ENCODE measurements around the gene OVCH1.

Gene OVCH1, protein sequence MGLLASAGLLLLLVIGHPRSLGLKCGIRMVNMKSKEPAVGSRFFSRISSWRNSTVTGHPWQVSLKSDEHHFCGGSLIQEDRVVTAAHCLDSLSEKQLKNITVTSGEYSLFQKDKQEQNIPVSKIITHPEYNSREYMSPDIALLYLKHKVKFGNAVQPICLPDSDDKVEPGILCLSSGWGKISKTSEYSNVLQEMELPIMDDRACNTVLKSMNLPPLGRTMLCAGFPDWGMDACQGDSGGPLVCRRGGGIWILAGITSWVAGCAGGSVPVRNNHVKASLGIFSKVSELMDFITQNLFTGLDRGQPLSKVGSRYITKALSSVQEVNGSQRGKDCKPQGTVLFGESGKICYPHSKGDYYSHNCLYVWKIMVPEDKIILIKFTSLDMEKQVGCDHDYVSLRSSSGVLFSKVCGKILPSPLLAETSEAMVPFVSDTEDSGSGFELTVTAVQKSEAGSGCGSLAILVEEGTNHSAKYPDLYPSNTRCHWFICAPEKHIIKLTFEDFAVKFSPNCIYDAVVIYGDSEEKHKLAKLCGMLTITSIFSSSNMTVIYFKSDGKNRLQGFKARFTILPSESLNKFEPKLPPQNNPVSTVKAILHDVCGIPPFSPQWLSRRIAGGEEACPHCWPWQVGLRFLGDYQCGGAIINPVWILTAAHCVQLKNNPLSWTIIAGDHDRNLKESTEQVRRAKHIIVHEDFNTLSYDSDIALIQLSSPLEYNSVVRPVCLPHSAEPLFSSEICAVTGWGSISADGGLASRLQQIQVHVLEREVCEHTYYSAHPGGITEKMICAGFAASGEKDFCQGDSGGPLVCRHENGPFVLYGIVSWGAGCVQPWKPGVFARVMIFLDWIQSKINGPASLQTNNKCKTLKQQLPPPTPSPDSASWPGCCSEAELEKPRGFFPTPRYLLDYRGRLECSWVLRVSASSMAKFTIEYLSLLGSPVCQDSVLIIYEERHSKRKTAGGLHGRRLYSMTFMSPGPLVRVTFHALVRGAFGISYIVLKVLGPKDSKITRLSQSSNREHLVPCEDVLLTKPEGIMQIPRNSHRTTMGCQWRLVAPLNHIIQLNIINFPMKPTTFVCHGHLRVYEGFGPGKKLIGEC

DNA sequence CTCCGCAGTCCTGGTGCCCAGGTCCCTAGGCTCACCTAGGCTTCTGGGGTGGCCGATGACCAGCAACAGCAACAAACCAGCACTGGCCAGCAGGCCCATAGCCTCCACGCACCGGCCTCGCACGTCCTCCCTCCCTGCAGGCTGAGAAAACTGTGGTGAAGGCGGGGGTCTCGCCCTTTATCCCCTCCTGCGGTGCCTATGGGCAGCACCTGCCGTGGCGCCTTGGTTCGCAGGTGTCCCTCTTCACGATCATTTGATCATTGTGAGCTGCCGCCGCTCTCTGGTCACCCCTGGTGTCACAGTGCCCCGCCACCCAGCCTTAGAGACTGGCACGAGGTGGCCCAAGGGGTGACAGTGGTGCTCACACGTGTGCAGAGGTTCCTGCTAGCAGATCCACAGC, at the start of gene OVCH1:
OVCH1 (minus strand) TSS at position 99 of the 400 bp plus-strand sequence; CDS start at position 99, 0 bp downstream.
- no peak for DNase-seq (ENCODE audit: low spot score)

DNA sequence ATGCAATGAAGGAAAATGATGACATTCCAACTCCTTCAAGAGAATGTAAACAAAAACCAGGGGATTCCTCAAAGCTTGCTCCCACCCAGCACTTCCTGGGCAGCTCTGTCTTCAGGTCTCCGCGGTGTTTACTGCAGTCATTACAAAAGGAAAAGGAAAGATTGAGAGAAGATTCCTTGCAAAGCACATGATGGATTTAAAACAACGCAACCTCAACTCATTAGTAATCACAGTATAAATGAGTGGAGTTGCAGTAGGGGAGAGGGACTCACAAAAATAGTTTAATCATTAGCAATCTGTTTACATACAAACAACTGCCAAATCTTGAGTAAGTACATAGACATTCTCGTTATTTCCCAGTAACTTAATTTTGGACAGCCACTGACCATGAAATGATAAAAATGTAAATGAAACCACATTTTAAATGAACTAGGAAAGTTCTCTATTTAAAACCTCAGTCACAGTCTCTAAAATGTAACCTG, 49.7 kb upstream of the OVCH1 start:
- no peak for DNase-seq (ENCODE audit: low spot score)

DNA sequence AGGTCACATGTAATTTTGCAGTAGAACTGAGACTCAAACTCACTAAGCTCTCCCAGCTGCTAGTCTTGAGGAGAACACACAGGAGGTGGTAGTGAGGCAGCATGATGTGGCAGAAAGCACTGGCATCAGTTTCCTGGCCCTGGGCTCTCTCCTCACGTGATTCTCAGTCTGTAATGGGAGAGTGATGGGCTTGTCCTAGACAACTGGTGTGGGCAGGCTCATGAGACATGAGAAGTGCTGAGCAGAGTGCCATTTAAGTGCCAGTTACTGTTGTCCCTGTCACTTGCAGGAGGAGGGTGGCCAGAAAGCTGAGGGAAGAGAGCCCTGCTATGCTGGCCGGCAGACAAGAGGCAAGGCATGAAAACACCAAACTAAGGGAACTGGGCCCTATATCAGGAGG, 48.5 kb upstream of the OVCH1 start:
- DNase-seq (ENCODE audit: low spot score), result no peak

DNA sequence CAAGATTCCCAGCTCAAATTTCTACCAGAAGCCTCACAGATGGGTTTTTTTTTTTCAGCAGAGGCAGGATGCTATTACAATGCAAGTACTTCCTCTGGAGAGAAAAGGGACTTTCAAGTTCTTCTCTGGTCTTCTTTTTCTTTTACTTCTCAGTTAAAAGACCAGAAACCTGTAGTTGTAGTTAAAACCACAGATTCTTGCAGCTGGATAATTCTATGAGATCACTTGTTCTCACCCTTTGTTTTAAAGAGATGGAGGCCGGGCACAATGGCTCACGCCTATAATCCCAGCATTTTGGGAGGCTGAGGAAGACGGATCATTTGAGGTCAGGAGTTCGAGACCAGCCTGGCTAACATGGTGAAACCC, 47.6 kb upstream of the OVCH1 start:
- no peak for DNase-seq (ENCODE audit: low spot score)

DNA sequence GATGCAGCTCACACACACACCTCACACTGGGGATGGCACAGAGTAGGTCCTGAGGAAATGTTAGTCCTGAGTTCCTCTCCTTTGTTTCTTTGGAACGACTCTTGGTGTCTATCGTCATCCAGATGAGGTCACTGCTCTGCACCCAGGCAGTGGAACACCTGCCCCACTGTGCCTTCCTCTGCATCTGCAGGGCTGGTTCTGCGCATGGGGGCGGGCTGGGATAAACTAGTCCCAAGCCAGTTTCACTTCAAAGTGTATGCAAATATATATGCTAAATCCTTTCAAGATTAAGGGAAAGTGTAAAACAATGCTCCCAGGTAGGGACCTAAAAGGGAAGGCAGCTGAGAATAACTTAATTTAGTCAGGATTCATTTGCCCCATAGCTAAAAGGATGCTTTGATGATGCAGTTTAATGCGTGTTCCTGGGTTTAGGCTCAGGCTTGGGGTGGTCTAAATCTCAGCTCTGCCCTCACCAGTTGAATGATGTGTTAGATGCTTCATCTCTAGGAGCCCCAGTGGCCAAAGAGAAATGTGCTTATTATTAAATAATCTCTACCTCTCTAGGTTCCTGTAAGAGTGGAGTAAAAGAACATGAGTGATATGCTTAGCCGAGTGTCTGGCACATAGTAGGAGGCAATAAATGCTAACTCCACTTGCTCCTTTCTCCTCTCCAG, 47.1 kb upstream of the OVCH1 start:
- DNase-seq (ENCODE audit: low spot score), result no peak

DNA sequence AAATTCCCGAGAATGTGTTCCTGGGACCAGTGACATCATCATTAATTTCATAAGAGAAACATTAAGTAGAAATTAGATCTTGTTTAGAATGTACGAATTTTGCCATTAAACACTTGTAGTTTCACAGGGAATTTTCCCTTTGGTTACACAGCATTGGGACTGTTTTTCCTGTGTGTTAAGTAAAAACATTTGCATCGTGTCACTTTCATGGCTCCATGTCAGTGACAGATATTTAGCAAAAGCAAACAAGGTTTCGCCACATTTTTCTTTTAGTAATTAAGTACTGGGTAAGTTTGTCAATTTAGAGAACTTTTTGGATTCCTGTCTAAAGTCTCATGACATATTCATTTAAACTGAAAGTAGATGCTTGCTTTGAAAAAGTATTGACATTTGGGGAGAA, 45.5 kb upstream of the OVCH1 start:
- no peak for DNase-seq (ENCODE audit: low spot score)

DNA sequence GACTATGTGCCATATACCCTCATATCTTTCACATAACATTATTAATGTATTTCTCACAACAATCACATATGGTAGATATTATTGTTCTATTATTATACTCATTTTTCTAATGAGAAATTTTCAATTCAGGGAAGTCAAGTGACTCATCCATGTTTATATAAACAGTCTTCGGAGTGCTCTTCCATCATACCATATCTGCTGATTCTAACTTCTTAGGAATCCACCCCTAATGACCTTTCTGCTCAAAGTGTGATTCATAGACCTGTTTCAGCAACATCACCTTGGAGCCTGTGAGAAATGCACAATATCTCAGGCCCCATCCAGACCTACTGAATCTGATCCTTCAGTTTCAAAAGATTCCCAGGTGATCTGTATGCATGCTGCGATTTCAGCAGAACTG, 39.8 kb upstream of the OVCH1 start:
- no peak for DNase-seq (ENCODE audit: low spot score)

DNA sequence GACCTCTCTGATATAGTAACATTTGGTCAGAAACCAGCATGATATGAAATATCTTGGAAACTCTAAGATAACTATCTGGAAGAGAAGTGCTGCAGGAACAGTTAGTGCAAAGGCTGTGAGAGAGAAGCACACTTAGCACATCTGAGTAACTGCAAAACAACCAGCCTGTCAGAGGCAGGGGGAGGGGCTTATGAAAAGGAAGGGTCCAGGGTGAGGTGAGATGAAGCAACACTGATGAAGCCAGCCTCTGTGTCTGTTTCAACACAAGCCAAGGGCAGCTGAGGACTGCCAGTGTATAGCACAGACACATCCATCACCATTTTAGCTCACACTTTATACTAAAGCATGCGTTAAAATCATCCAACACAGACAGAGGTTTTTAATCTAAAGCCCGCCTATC, 37.4 kb upstream of the OVCH1 start:
- no peak for DNase-seq (ENCODE audit: low spot score)

DNA sequence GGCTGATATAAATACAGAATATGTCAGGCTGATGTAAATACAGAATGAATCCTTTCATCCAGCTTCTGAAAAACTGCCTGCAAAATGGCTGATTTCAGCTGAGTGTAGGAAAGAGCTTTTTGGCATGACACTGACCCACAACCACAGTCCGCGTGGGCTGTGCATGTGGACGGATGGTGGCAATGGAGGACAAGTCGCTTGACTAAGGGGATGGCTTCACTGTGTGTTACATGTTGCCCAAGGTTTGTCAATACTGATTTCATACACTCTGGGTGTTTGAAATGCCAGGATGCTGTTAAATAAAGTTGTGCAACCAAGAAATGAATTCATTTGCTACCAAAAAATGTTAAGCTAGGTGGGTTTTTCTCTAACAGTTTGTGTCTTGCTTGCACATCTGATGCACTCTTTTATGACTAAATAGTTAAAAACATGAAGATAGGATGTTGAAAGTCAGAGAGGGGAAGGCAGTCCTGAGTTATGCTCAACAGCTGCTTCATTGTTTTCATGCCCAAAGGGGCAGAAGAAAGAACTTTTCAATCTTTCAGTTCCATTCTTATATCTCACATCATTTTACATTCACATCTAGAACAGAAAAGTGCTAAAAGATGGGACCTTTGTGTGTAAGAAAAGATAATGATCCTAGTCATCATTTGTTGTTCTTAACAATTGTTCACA, 36.5 kb upstream of the OVCH1 start:
- no peak for DNase-seq (ENCODE audit: low spot score)

DNA sequence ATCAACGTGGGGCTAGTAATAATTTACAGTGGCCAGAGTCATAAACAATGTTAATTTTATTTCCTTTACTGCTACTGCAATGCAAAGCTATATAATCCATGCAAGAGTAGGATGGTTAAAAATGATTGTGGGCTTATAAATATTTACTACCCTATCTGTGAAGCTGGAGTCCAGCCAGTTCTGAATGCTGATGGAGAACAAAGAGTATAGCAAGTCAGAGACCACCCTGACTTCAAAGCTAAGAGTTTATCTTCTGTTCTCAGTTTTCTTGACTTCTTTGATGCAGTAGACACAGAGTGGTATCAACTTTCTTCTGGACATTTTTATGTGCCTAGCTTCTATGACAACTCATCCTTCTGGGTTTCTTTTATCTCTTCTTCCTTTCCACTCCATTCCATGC, 34.0 kb upstream of the OVCH1 start:
- DNase-seq (ENCODE audit: low spot score), result no peak

DNA sequence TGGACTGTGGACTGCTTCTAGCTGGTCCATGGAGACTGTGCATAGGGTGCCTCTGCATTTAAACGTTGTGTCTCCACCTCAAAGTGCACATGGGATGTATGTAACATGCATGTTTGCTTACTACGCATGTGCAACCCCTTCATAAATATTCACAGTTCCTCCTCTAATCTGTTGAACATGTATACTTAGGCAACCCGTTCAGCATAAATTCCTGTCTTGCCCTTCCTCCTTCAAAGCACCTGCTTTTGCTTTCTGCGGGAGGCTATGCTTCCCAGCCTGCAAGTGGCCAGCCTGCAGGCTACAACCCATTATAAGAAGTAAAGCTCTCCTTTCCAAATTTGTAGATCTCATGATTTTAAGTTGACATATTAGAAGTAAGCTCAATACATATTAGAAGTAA, 33.0 kb upstream of the OVCH1 start:
- DNase-seq (ENCODE audit: low spot score), result no peak

DNA sequence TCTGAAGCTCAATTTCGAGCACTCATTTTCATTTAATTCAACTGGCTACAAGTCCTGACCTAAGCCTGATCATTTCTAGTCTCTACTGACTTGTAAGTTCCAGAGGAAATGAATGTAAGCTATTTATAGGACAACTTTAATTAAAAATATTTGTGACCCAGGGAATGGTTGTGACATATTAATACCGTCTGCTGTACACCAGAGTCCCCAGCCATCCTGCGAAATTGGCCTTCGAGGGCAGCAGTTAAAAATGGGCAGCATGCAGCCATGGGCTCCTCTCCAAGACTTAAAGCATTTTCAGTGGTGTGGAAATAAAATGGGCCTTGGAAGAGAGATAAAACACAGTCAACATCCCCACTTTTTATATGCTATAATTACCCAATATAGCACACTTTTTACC, 30.7 kb upstream of the OVCH1 start:
- no peak for DNase-seq (ENCODE audit: low spot score)

DNA sequence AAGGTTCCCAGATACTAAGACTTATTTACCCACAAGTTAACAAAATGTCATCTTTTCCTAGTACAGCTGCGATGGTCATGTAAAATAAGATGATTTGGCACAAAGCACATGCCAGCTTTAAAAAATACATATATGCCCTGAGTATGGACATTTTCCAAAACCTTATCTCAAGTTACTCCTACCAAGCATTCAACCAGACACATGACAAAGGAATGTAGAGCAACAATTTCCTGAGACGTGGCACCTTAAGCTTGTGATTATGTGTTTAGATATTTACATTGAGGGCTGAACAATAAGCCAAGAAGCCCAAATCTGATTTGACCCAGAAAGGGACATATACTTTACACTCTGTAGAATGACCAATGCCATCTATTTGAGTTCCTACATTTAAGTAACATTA, 24.5 kb upstream of the OVCH1 start:
- no peak for DNase-seq (ENCODE audit: low spot score)

DNA sequence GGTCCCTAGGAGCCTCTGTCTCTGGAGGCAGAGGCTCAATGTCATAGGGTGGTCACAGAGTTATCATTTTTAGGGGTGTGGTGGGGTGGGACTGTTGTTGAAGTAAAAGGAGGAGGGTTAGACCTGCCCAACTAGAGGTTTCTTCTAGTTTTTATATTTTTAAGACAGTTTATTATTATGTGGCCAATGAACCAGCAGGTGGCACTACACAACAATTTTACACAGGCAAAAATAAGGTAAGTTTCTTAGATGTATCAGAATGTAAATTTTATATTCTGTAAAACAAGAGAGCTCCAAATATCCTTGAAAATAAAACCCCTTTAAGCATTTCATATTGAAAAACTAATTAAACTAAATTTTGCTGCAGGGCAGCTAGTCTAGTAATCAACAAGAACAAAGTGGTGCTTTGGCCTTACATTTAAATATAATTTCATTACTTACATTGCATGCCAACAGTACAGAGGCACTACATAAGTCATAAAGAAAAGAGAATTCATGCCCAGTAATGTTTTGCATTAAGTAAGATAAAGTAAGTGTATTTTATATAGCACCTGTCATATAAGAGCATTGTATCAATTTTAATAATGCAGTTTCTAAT, 22.2 kb upstream of the OVCH1 start:
- DNase-seq (ENCODE audit: low spot score), result peak; percentile 36

DNA sequence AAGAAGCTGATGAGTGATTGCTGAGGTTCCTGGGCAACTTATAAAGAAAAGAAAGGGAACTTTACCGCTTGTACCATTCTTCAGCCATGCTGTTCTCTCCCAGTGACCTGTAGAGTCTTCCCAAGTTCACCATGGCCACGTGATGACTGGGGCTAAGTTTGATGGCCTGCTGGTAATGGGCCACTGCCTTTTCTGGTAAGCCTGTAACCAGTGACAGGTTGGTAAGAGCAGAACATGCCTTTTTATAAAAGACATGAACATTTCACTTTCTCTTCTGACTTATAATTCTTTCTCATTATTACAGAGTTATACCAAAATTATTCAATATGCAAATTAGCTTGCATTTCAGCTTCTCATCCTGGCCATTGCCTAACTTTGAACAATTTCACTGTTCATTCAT, 20.9 kb upstream of the OVCH1 start:
- no peak for DNase-seq (ENCODE audit: low spot score)

DNA sequence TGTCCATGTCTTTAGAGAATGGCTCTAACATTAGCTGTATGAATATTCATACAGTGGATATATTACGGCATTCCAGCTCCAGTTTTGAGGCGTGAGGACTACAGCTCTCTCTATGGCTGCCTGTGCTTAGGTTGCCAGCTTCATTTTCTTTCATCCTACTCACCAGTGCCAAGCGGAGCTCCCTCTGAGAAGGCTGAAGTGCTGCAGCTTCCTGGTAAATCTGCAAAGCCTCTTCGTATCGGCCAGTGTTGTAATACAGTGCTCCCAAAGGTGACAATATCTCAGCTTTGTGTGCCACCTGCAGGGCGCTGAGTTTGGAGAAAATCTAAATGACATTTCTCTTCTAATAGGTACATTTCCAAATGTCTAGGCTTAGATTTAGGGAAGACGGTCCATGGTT, 19.8 kb upstream of the OVCH1 start:
- DNase-seq (ENCODE audit: low spot score), result no peak

DNA sequence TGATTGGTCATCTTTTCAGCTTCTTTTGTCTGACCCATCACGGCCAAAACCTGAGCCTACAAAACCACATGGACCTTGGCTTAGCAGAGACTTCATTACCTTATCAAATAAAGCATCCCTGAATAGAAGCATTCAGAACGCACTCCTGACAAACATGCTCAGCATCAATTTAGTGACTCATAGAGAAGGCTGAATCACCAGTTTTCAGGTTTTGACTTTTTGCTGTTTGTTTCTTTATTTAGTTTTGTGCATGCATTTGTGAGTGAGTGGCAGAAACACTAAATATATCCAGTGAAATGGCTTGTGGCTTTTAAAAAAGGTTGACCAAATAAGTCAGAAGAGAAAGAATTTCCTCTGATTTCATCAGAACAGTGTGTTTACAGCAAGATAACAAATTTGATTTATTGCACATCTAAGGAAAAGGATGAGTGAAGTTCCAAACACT, 19.0 kb upstream of the OVCH1 start:
- DNase-seq (ENCODE audit: low spot score), result no peak

DNA sequence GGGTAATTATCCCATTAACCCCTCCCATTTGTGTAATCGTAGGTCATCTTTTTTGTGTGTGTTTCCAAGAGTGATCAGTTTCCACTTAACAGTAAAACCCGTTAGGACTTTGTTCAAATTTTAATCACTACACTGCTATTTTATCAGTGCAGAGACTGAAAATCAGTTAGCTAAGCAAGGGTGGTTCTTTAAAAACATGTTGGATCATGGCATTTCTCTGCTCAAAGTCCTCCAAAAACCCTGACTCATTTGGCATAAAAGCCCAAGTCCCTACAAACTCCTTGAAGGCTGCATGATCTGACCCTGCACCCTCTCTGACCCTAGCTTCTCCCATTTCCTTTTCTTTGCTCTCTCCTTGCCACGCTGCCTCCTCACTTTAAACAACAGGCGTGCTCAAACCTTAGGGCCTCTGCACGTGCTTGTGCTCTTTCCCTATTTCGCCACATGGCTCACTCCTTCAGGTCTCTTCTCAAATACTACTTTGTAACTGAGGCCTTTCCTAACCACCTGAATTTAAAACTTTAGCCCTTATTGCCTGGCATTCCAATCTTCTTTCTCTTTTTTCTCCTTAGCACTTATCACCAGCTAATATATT, 13.2 kb upstream of the OVCH1 start:
- DNase-seq (ENCODE audit: low spot score), result no peak

DNA sequence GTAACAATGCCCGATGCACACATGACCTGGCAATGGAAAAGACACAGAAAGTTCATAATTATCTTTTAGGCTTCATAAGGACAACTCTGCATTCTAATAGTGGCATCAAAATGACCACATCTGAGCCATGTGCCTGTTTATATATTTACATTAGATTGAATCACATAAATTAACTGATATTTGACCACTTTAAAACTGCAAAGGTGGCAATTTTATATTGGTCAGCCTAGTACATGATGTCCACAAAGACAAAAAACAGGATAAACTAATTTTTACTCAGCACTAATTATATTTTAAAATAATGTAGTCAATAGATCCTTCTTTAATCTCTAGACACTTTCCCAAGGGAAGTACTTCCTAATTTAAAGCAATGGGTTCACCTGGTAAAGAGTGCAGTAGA, 12.0 kb upstream of the OVCH1 start:
- DNase-seq (ENCODE audit: low spot score), result no peak

DNA sequence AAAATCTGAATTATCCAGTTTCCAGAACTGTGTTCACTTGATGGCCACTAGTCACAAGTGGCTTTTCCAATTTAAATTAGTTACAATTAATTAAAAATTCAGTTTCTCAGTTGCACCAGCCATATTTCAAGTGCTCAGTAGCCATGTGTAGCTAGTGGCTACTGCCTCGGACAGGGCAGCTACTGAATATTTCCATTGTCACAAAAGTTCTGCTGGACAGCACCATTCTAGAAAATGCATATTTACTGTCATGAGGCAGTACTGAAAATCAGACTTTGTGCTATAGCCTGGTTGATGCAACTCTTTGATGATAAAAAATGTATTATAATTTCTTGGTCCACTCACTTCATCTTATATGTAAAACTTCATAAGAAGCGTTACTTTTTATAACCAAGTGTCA, 11.5 kb upstream of the OVCH1 start:
- DNase-seq (ENCODE audit: low spot score), result no peak

DNA sequence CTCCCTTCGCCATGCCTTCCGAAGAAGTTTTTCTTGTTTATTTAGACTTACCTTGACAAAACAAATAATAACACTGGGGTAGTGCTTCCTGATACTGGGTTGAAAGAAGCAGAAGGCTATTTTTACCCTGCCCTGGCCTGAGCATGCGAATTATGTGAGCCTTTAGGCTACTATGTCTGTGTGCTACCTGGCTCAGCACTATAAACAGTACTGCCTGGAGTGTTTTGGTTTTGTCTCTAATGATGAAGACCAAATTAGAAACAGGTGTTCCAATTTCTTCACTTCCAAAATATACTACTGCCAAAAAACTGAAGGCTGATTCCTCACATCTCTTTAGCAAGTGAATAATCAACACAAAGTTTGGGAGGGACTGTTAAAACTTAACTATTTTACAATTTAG, 7.6 kb upstream of the OVCH1 start:
- no peak for DNase-seq (ENCODE audit: low spot score)

Measured in cerebellar cortex (tissue), 1 donor.